Spleen (tissue), 13 donors: ENCODE results near the gene TMEM207. TPM values are rescaled to one million over a fixed set of nuclear protein-coding genes. Genes with fewer than 3 reads are reported as not detected.

ENCODE experiments used
- DNase-seq: peaks from one replicate; pipeline ENCODE4 v3.0.0-alpha.2; 2020
- H3K27ac ChIP-seq, 8 donors: fragments of 200-600 bp; sonication (generic) in 7 of 8; 1 replicate in 4 of 8; 2 replicates in 4 of 8; pipeline versions ENCODE4 v1.5.0 to v1.8.0; 2016 to 2021; ENCODE audit warnings: inconsistent platforms in 4 of 8, mild to moderate bottlenecking in 4 of 8, moderate library complexity in 1 of 8
- H3K27me3 ChIP-seq, 7 donors: fragments of 200-600 bp; sonication (generic) in 6 of 7; replicated peaks in 1 of 7; 1 replicate in 4 of 7; 2 replicates in 3 of 7; pipeline versions ENCODE4 v1.5.0 to v1.8.0; 2016 to 2021; ENCODE audit warnings: inconsistent platforms in 3 of 7, mild to moderate bottlenecking in 1 of 7
- H3K36me3 ChIP-seq, 6 donors: fragments of 200-600 bp; sonication (generic) in 5 of 6; 1 replicate in 4 of 6; 2 replicates in 2 of 6; pipeline versions ENCODE4 v1.5.0 to v1.8.0; 2016 to 2021; ENCODE audit warnings: inconsistent platforms in 2 of 6
- H3K4me1 ChIP-seq, 6 donors: fragments of 200-600 bp; sonication (generic) in 5 of 6; 1 replicate in 3 of 6; 2 replicates in 3 of 6; pipeline versions ENCODE4 v1.5.0 to v1.8.0; 2016 to 2021; ENCODE audit warnings: inconsistent platforms in 3 of 6
- H3K4me3 ChIP-seq, 8 donors: fragments of 200-600 bp; sonication (generic) in 7 of 8; 1 replicate in 4 of 8; 2 replicates in 4 of 8; pipeline versions ENCODE4 v1.5.0 to v1.8.0; 2016 to 2021; ENCODE audit warnings: inconsistent platforms in 4 of 8, mild to moderate bottlenecking in 4 of 8, moderate library complexity in 2 of 8
- H3K9me3 ChIP-seq, 8 donors: fragments of 200-600 bp; sonication (generic) in 7 of 8; 1 replicate in 4 of 8; 2 replicates in 4 of 8; pipeline versions ENCODE4 v1.5.0 to v1.8.0; 2016 to 2021; ENCODE audit warnings: inconsistent platforms in 4 of 8
- POLR2A ChIP-seq, 3 donors: fragments of 450-650 bp; IDR thresholded peaks; one replicate each; pipeline ENCODE4 v1.5.1; 2017; ENCODE audit warnings: antibody characterized with exemption in 3 of 3, mild to moderate bottlenecking in 1 of 3
- POLR2AphosphoS5 ChIP-seq, 3 donors: sonication (generic); formaldehyde crosslinking; IDR thresholded peaks; one replicate each; pipeline ENCODE4 v1.5.1; 2017; ENCODE audit warnings: antibody characterized with exemption in 3 of 3
- WGBS, 5 donors: extraction: QIAGEN DNeasy Blood & Tissue Kit in 3 of 5; methylation state at CpG; one replicate each; pipeline versions ENCODE4 v1.1.5 to v1.1.7; 2013 to 2018; 5-methylcytosine and 5-hydroxymethylcytosine counted together
- intact Hi-C: fragments of 100-400 bp; cut with DNase I; formaldehyde crosslinking; loops from one replicate; pipeline ENCODE4 v1.15.0; 2023; ENCODE audit warnings: low total_unique reads
- long read RNA-seq, 2 donors: transcript quantifications; one replicate each; lab custom pipeline, GENCODE V29; 2026
- polyA plus RNA-seq, 3 donors: library from polyadenylated mRNA; stranded (reverse); fragments of 200-250 nt; gene quantifications; one replicate each; pipeline ENCODE4 v1.2.1, GENCODE V29; 2013
- total RNA-seq, 7 donors: library from RNA; depleted of rRNA in 3 of 7; stranded (reverse); fragments of >200 nt in 3 of 7; fragmentation: NEBNext Ultra II Directional in 4 of 7; extraction: Animal tissue kit (Norgen Biotek cat#: 25700) in 4 of 7; gene quantifications; one replicate each; pipeline versions ENCODE4 v1.1.0 to v1.2.1, GENCODE V29; 2016 to 2021
- TF ChIP-seq, protein P1 (sequence below), 11 experiments: fragments of 200-600 bp in 7 of 11; fragments of 450-650 bp in 4 of 11; sonication (generic) in 4 of 11; IDR thresholded peaks in 8 of 11; conservative IDR thresholded peaks in 3 of 11; 1 replicate in 7 of 11; 2 replicates in 4 of 11; pipeline versions ENCODE4 v1.4.0 to v1.8.0; 2016 to 2021; ENCODE audit warnings: antibody characterized with exemption in 11 of 11, inconsistent platforms in 4 of 11, mild to moderate bottlenecking in 1 of 11
- donor health status: healthy with polysubstance abuse.
- donor health status: DM: no; HTN: no; CAD: no; lungs with moderate emphysema.
- donor health status: DM: no; HTN: no; CAD: no.
- donor health status: Bipolar disorder and iron deficiency.
- donor health status: healthy.
- donor health status: DM: no; HTN: no; CAD: no.
- donor health status: DM: yes; HTN: yes; CAD: no.

TMEM207 gene
- total RNA-seq (not detected), polyA plus RNA-seq (not detected)
- long read RNA-seq, donor 1: 0 reads
- long read RNA-seq, donor 2: 0 reads

- WGBS, 5 donors: 79 to 97% (median 86%) methylated on average over 1 of the region's 1 CpG
- peaks cover 0 to 10% (median 2%) of the 10 kb centered on the region in 6 donors for H3K4me1 ChIP-seq
- no peaks in the 10 kb centered on the region for H3K9me3 ChIP-seq
- no peak within 1 kb of the TSS for H3K27ac ChIP-seq
- intact Hi-C loops: no loop called here
- DNase-seq: no peak
- H3K4me3 ChIP-seq: no peak within 1 kb of the TSS
- no peaks in the 10 kb centered on the region for H3K36me3 ChIP-seq
- no peaks in the 10 kb centered on the region for H3K27me3 ChIP-seq
- TF ChIP-seq POLR2AphosphoS5 (IDR thresholded peaks at IDR 0.05) (no peak), POLR2A (IDR thresholded peaks at IDR 0.05) (no peak)
- TF ChIP-seq, protein P1, sequence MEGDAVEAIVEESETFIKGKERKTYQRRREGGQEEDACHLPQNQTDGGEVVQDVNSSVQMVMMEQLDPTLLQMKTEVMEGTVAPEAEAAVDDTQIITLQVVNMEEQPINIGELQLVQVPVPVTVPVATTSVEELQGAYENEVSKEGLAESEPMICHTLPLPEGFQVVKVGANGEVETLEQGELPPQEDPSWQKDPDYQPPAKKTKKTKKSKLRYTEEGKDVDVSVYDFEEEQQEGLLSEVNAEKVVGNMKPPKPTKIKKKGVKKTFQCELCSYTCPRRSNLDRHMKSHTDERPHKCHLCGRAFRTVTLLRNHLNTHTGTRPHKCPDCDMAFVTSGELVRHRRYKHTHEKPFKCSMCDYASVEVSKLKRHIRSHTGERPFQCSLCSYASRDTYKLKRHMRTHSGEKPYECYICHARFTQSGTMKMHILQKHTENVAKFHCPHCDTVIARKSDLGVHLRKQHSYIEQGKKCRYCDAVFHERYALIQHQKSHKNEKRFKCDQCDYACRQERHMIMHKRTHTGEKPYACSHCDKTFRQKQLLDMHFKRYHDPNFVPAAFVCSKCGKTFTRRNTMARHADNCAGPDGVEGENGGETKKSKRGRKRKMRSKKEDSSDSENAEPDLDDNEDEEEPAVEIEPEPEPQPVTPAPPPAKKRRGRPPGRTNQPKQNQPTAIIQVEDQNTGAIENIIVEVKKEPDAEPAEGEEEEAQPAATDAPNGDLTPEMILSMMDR (IDR thresholded peaks at IDR 0.05 in 8 of 11, conservative IDR thresholded peaks at IDR 0.05 in 3 of 11): no peak
These were observed at the start of gene TMEM207 for GRCh38 chr3:190449801-190450200. TSS of gene TMEM207 (minus strand) at chr3:190449901. CDS start at chr3:190449809, 92 bp downstream.

DNA sequence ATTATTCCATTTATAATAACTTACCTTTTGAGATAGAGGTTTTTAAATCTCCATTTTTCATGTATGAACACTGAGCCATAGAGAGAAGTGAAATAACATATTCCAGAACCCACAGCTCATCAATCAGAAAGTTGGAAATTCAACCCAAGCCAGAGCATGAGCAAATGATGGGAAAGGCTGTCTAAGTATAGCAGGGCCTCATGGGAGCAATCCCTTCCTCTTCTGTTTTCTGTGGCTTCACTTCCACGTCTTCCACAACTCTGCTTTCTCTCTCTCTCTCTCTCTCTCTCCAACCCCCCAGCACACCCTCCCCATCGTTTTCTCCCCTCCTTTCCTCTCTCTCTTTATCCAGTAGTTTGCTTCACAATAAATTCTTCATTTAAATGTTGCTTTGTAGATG is 49.4 kb upstream of the TMEM207 start:
- no peak for DNase-seq
- intact Hi-C loops: no loop called here
- 33 to 56% (median 44%) methylated on average over 2 of the region's 2 CpGs for WGBS, 5 donors
- TF ChIP-seq, protein P1 (IDR thresholded peaks at IDR 0.05 in 8 of 11, conservative IDR thresholded peaks at IDR 0.05 in 3 of 11): no peak
- TF ChIP-seq POLR2A (IDR thresholded peaks at IDR 0.05) (no peak), POLR2AphosphoS5 (IDR thresholded peaks at IDR 0.05) (no peak)
- no peaks in the 10 kb centered on the region for H3K9me3 ChIP-seq
- no peaks in the 10 kb centered on the region for H3K27me3 ChIP-seq
- no peaks in the 10 kb centered on the region for H3K36me3 ChIP-seq
- no peak overlapping the region for H3K27ac ChIP-seq
- no peaks in the 10 kb centered on the region for H3K4me1 ChIP-seq
- H3K4me3 ChIP-seq: no peak overlapping the region

GRCh38 chr3:190498293-190498692 is 48.6 kb upstream of the TMEM207 start:
- Histone ChIP-seq H3K9me3 (no peaks in the 10 kb centered on the region), H3K4me1 (no peaks in the 10 kb centered on the region), H3K27me3 (no peaks in the 10 kb centered on the region), H3K4me3 (no peak overlapping the region), H3K36me3 (no peaks in the 10 kb centered on the region), H3K27ac (no peak overlapping the region)
- intact Hi-C loops: no loop called here
- WGBS, 5 donors: 80 to 89% (median 87%) methylated on average over 2 of the region's 2 CpGs
- TF ChIP-seq POLR2AphosphoS5 (IDR thresholded peaks at IDR 0.05) (no peak), POLR2A (IDR thresholded peaks at IDR 0.05) (no peak)
- TF ChIP-seq, protein P1 (IDR thresholded peaks at IDR 0.05 in 8 of 11, conservative IDR thresholded peaks at IDR 0.05 in 3 of 11): no peak
- DNase-seq: no peak

DNA sequence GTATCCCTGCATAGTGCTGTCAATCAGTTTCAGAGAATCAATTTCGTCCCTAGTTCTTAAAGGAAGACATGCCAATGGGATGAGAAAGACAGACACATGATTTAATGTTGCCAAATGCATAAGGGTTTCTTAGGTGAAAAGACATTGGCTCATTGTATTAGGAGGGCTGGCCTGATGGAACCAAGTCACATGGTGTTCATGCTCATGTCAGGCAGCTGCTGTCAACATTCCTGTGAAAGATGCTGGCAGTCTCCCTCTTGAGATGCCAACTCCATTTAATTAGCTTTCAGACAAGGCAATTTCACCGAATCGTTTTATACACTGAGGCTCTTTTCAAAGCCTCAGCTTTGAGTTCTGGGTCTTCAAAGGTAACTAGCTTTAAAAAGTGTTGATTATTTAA is 48.1 kb upstream of the TMEM207 start:
- intact Hi-C loops: no loop called here
- no peaks in the 10 kb centered on the region for H3K9me3 ChIP-seq
- no peak for DNase-seq
- TF ChIP-seq POLR2A (IDR thresholded peaks at IDR 0.05) (no peak), POLR2AphosphoS5 (IDR thresholded peaks at IDR 0.05) (no peak)
- TF ChIP-seq, protein P1 (IDR thresholded peaks at IDR 0.05 in 8 of 11, conservative IDR thresholded peaks at IDR 0.05 in 3 of 11): no peak
- no peak overlapping the region for H3K4me3 ChIP-seq
- H3K27ac ChIP-seq: no peak overlapping the region
- no peaks in the 10 kb centered on the region for H3K4me1 ChIP-seq
- 81 to 94% (median 84%) methylated on average over 3 of the region's 3 CpGs for WGBS, 5 donors
- no peaks in the 10 kb centered on the region for H3K36me3 ChIP-seq
- no peaks in the 10 kb centered on the region for H3K27me3 ChIP-seq
